GM18498 (cell line): ENCODE results near the gene MAP2.

Experiments
- ATAC-seq: cut with Tn5 transposase; IDR thresholded peaks from one replicate; pipeline ENCODE4 v1.9.1; 2021; ENCODE audit warnings: mild to moderate bottlenecking, moderate library complexity; ENCODE audit not compliant: unreplicated experiment

MAP2 gene

GRCh38 chr2:209637293-209637692 lies 213.4 kb downstream of the MAP2 start:
- ATAC-seq, result no peak

GRCh38 chr2:209638346-209638745 lies 214.5 kb downstream of the MAP2 start:
- ATAC-seq, result no peak

DNA sequence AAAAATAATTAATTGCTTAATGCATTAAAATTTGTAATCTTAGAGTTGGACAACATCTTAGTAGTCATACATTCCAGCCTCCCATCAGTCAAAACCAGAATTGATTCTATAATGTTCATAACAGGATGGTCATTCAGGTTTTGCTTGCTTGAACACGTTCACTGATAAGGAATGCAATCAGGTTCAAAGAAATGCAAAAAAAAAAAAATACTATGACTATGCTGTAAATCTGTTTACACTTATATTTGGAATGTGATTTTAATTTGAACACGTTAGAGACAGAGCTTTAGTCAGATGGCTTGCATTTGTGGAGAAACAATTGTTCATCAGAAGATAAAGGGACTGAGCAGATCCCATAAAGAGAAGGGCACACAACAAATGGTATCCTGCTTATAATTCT lies 216.5 kb downstream of the MAP2 start:
- no peak for ATAC-seq

DNA sequence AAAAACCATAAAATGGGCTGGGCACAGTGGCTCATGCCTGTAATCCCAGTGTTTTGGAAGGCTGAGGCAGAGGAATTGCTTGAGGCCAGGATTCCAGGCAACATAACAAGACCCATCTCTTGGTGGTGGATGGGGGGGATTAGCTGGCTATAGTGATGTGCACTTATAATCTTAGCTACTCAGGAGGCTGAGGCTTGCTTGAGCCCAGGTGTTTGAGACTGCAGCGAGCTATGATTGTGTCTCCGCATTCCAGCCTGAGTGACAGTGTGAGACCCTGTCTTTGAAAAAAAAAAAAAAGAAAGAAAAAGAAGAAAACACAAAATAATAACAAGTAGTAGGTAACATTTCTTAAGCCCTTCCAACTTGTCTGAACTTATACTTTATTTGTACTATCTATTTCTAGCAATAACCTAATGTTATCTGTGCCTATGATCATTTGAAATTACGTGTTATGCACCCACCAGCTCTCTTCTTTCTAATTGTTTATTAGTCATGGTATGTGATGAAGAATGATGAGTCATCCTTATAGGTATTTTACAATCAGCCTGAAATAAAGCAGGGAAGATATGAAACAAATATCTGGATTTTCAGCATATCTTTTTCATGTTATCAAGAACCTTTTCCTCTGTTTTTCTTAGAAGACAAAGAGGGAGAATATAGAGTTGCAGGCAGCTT lies 218.4 kb downstream of the MAP2 start:
- ATAC-seq, result no peak

- ATAC-seq, result no peak
Measured at GRCh38 chr2:209644842-209645241, 221.0 kb downstream of the MAP2 start.

DNA sequence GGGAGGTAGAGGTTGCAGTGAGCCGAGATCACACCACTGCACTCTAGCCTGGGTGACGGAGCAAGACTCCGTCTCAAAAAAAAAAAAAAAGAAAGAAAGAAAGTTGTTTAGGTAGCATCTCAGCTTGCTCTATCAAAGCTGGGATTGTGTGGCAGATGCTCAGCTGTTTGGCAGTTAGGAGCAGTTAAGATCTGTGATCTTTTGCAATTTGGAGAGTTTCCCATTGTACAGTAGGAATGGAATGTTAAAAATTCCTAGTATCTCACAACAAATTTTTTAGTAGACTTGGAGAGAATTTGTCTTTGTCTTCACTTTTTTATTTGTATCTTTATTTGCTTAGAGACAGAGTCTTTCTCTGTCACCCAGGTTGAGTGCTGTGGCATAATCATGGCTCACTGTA lies 224.9 kb downstream of the MAP2 start:
- ATAC-seq, result no peak

GRCh38 chr2:209653134-209653533 lies 229.3 kb downstream of the MAP2 start:
- no peak for ATAC-seq

- ATAC-seq, result no peak
Measured at GRCh38 chr2:209661286-209661894, 237.5 kb downstream of the MAP2 start.

DNA sequence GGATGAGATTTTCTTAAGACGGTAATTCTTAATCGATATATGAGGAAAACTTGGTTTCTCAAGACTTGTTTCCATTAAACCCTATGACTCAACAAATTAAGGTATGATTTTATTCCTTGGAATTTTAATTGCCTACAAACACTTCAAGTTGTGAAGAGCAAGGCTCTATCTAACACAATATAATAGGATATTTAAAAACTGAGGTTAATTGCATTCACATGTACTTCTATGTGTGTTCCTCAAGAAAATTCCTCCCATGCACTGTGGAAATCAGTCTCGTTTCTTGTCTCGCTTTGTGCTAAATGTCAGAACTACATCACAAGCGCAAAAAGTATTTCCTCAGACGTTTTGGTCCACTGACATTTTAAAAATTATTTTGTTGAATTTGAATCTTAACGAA lies 238.2 kb downstream of the MAP2 start:
- ATAC-seq, result no peak

DNA sequence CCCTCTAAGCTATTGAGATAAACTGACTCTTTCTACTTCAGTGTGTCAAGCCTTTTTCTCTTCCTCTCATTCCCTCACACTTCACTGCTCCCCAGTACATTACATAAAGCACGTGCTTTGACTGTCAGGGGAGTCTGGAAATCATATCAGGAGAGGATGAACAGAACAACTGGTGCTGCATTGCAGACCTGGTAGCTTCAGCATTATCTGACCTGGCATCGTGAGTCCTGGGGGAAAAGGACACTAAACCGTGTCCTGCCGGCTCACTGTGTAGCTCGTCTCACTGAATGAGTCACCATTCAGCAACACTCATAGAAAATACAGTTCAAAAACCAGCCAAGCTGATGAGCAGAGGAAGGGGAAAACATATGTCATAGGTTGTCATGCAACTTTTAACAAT lies 239.3 kb downstream of the MAP2 start:
- no peak for ATAC-seq

DNA sequence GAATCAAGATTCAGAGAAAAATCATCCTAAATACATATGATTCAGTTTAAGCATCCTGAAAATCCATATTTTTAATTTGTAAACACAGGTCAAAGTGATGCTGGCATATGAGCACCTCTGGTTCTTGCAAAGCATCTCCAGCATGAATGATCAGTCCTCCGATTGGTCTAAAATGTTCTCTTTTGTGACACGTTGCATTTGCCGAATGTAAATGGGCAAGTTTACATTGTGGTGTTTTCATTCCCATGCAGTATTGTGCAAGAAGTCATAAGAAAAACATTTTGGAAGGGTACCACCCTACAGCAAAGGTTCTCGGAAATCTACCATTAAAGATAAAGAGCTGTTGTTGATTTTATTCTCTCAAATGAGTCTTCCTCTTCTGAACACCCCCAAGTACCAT lies 239.8 kb downstream of the MAP2 start:
- ATAC-seq, result no peak

DNA sequence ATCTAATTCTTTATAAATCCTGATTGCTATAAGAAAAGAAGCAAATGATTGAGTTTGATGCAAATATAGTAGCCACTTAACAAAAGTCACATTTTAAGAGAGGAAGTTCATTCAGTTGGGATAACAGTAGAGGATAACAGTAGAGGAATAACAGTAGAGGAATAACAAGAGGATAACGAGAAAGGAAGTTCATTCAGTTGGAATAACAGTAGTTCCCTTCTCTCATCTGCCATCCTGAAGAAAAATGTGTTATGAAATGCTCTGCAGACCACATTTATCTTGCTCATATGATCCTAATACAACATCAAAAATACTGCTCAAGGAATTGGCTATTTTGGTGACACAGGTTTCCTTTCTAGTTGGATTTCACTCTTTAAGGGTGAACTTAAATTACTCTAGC lies 242.4 kb downstream of the MAP2 start:
- no peak for ATAC-seq

DNA sequence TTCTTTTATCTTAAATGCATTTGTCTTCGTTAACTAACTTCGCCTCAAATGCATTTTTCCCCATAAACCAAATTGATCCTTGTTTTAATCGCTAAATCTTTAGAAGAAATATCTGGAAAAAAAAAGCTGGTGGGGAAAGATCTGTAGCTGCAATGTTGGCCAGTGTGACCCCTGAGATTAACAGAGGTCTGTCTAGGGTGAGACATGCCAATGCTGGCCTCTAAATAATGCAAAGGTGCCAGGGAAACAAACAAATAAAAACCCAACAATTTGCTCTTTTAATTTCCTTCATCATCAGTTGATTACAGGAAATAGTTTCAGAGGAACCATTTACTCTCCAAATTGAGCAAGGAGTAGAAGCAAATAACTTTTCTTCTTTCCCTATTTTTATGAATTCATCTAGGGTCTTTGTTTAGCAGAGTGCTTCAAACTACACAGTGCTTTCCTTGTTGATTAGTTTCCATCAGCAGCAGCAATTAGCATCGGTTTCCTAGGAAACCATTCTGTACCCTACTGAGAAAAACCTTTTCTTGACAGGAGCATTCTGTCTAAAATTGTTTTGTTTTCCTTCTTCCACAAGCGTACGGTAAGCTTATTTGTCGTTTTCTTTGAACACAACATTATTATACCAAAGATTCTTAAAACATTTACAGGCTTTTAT lies 247.3 kb downstream of the MAP2 start:
- ATAC-seq, result no peak

GRCh38 chr2:209673811-209674210 lies 250.0 kb downstream of the MAP2 start:
- no peak for ATAC-seq

DNA sequence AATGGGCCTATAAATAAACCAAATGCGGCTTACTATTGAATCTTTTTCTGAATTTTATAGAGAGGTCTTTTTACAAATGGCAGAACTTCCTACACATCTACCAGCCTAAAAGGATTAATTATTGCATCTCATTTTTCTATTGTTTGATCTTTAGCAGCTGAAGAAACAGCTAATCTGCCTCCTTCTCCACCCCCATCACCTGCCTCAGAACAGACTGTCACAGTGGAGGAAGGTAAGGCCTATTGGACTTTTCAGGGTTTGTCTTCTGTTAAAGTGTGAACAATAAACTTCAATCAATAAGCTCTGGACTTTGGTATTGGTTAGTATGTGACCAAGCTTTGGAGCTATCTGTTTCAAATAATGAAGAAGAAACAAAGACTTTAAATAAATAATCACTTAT lies 256.7 kb downstream of the MAP2 start:
- no peak for ATAC-seq

DNA sequence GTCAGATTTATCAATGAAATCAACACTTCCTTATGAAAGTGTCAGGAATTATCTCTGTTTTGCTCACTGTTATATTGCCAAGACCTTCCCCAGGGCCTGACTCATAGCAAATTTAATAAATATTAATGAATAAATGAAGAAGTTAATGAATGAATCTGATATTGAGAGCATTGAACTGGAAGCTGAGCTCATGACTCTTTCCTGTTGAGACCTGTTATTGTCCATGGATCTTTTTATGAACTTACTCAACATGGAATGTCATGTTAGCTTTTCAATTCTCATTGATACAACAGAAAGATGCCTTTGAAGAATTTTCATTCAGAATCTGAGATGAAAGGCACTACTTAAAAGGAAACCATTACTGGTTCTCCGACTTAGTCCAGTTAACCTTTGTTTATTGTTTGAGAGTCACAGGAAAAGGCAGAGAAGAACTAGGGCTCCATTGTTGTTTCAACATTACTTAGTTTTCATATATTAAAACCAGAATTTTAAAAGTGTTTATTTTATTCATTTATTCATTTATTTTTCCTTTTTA lies 257.4 kb downstream of the MAP2 start:
- ATAC-seq, result no peak

GRCh38 chr2:209682646-209683045 lies 258.8 kb downstream of the MAP2 start:
- ATAC-seq, result no peak

DNA sequence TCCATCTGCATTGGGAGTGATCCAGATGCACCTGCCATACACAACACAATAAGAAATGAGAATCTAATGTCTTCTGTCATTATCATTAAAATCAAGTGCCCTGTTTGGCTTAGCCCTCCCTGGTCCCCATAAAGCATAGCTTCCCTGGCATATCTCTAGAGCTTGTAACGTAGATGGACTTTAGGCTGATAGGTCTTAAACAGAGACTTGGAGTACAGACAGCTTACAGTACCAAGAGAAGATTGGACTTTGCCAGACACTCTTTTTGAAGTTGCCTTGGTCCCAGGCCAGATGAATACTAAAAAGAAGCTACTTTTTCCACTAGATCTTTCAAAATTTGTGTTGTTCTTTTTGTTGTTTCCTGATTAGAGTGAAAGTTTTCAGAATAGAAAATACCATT lies 261.5 kb downstream of the MAP2 start:
- ATAC-seq, result no peak

GRCh38 chr2:209685963-209686362 lies 262.1 kb downstream of the MAP2 start:
- no peak for ATAC-seq

DNA sequence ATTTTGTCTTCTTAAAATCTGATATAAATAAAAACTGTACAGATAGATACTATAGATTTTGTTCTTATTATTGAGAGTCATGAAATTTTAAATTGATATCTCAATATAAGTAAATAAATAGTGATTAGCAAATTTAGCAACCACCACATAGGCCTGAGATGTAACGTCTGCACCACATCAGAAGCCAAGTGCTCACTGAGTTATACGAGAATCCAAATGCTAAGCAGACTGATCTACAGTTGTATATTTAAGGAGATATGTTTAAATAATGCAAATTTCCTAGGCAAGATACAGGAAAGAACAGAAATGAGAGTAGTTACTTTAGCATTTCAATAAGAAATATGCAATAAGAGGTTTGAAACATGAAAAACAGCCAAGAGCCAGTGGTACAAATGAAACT lies 262.6 kb downstream of the MAP2 start:
- ATAC-seq, result no peak

- ATAC-seq, result no peak
Measured at GRCh38 chr2:209687323-209687969, 263.6 kb downstream of the MAP2 start.

- no peak for ATAC-seq
Measured at GRCh38 chr2:209688385-209688784, 264.5 kb downstream of the MAP2 start.
